ENCODE measurements around the gene OASL. TPM values are rescaled to one million over a fixed set of nuclear protein-coding genes. Genes with fewer than 3 reads are reported as not detected.

The OASL gene
- total RNA-seq, 1 experiment from 2014 or later: 0.47 TPM

DNA sequence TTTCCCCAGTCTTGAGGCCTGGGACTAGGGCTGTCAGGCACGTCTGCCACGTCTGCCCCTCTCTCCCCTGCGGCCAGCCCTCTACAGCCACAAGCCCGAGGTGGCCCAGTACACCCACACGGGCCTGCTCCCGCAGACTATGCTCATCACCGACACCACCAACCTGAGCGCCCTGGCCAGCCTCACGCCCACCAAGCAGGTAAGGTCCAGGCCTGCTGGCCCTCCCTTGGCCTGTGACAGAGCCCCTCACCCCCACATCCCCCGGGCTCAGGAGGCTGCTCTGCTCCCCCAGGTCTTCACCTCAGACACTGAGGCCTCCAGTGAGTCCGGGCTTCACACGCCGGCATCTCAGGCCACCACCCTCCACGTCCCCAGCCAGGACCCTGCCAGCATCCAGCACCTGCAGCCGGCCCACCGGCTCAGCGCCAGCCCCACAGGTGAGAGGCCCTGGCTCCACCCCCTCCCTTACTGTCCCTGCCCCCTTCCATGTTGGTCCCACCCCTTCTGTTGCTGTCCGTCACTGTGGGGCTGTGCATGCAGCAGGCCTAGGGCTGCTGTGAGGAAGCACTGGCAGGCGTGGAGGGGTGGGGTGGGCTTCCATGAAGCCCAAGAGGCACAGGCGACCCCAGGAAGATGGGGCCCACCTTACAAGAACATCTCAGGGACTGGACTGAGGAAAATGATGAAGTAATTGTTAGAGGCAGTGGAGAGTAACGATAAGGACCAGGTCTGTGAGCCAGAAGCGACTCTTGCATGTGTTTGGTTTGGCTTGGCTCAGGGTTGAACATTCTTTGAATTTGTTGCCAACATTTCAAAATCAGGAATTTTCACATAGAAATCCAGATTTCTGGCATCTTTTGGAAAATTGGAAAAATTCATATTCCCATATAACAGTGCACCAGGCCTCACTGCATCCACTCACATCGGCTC is 39.6 kb downstream of the OASL start:
- TF ChIP-seq, protein P1, sequence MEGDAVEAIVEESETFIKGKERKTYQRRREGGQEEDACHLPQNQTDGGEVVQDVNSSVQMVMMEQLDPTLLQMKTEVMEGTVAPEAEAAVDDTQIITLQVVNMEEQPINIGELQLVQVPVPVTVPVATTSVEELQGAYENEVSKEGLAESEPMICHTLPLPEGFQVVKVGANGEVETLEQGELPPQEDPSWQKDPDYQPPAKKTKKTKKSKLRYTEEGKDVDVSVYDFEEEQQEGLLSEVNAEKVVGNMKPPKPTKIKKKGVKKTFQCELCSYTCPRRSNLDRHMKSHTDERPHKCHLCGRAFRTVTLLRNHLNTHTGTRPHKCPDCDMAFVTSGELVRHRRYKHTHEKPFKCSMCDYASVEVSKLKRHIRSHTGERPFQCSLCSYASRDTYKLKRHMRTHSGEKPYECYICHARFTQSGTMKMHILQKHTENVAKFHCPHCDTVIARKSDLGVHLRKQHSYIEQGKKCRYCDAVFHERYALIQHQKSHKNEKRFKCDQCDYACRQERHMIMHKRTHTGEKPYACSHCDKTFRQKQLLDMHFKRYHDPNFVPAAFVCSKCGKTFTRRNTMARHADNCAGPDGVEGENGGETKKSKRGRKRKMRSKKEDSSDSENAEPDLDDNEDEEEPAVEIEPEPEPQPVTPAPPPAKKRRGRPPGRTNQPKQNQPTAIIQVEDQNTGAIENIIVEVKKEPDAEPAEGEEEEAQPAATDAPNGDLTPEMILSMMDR (IDR thresholded peaks at IDR 0.05; ENCODE audit: unreplicated experiment): no peak
- Mint-ChIP-seq H3K4me1 (ENCODE audit: insufficient read depth, unreplicated experiment) (no peaks in the 10 kb centered on the region), H3K36me3 (ENCODE audit: insufficient read depth, unreplicated experiment) (peaks cover 31% of the 10 kb centered on the region), H3K4me3 (ENCODE audit: unreplicated experiment) (no peak overlapping the region), H3K9me3 (ENCODE audit: unreplicated experiment) (peaks cover 14% of the 10 kb centered on the region), H3K27me3 (ENCODE audit: insufficient read depth, unreplicated experiment) (peaks cover 17% of the 10 kb centered on the region), H3K27ac (ENCODE audit: low read depth, unreplicated experiment) (no peak overlapping the region)
- BruUV-seq (replicated peaks): no TSS peak
- intact Hi-C loops (cut with micrococcal nuclease): no loop called here
- DNase-seq (ENCODE audit: unreplicated experiment): no peak
- ChIA-PET POLR2A (no interaction called here), CTCF (no interaction called here)

DNA sequence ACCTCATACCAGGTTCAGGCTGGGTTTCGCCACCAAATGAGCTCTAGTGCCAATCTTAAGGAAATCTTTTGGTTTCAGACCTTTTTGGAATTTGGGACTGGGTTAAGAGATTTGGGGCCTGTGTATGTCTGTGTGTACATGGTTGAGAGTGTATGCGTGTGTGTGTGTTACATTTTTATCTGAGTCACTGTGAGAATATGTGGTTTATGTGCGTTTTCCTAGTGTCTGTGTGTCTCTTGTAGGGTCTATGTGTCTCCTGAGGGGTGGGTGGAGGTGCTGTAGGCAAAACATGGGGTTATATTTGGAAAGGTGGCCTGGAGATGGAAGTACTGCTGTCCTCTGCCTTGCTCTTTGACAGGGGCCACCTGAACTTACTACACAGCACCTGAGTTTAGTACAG is 40.6 kb downstream of the OASL start:
- H3K9me3 Mint-ChIP-seq (ENCODE audit: unreplicated experiment): peaks cover 16% of the 10 kb centered on the region
- H3K4me3 Mint-ChIP-seq (ENCODE audit: unreplicated experiment): no peak overlapping the region
- H3K4me1 Mint-ChIP-seq (ENCODE audit: insufficient read depth, unreplicated experiment): no peaks in the 10 kb centered on the region
- BruUV-seq (replicated peaks): no TSS peak
- CTCF ChIA-PET: no interaction called here
- intact Hi-C loops (cut with micrococcal nuclease): no loop called here
- H3K36me3 Mint-ChIP-seq (ENCODE audit: insufficient read depth, unreplicated experiment): peaks cover 21% of the 10 kb centered on the region
- no peak for DNase-seq (ENCODE audit: unreplicated experiment)
- peaks cover 28% of the 10 kb centered on the region for H3K27me3 Mint-ChIP-seq (ENCODE audit: insufficient read depth, unreplicated experiment)
- H3K27ac Mint-ChIP-seq (ENCODE audit: low read depth, unreplicated experiment): no peak overlapping the region
- TF ChIP-seq, protein P1 (IDR thresholded peaks at IDR 0.05; ENCODE audit: unreplicated experiment): no peak
- POLR2A ChIA-PET: no interaction called here

DNA sequence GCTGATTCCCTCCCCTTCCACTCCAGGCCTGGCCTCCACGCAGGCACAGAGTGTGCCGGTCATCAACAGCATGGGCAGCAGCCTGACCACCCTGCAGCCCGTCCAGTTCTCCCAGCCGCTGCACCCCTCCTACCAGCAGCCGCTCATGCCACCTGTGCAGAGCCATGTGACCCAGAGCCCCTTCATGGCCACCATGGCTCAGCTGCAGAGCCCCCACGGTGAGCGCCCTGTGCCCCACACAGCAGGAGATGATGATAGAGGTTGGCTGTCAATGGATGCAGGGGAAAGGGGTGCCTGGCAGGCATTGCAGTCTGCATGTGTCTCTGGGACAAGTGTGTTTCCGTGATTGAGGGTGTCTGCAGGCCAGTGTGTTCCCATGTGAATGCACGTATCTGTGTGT is 41.6 kb downstream of the OASL start:
- H3K36me3 Mint-ChIP-seq (ENCODE audit: insufficient read depth, unreplicated experiment): peaks cover 11% of the 10 kb centered on the region
- no peak overlapping the region for H3K4me3 Mint-ChIP-seq (ENCODE audit: unreplicated experiment)
- peaks cover 16% of the 10 kb centered on the region for H3K9me3 Mint-ChIP-seq (ENCODE audit: unreplicated experiment)
- no peaks in the 10 kb centered on the region for H3K4me1 Mint-ChIP-seq (ENCODE audit: insufficient read depth, unreplicated experiment)
- CTCF ChIA-PET: interaction anchor here (0.6 to 0.8 kb wide), 3 partner anchors 12 to 112 kb away, joined by 4 read pairs; no protein-coding TSS in a partner anchor
- POLR2A ChIA-PET: no interaction called here
- no TSS peak for BruUV-seq (replicated peaks)
- no peak for DNase-seq (ENCODE audit: unreplicated experiment)
- H3K27me3 Mint-ChIP-seq (ENCODE audit: insufficient read depth, unreplicated experiment): peaks cover 35% of the 10 kb centered on the region
- no peak overlapping the region for H3K27ac Mint-ChIP-seq (ENCODE audit: low read depth, unreplicated experiment)
- TF ChIP-seq, protein P1 (IDR thresholded peaks at IDR 0.05; ENCODE audit: unreplicated experiment): no peak
- intact Hi-C loops (cut with micrococcal nuclease): no loop called here

GRCh38 chr12:120996133-120996746 is 42.8 kb downstream of the OASL start:
- Mint-ChIP-seq H3K4me3 (ENCODE audit: unreplicated experiment) (no peak overlapping the region), H3K4me1 (ENCODE audit: insufficient read depth, unreplicated experiment) (no peaks in the 10 kb centered on the region), H3K36me3 (ENCODE audit: insufficient read depth, unreplicated experiment) (peaks cover 5% of the 10 kb centered on the region), H3K9me3 (ENCODE audit: unreplicated experiment) (peaks cover 16% of the 10 kb centered on the region), H3K27ac (ENCODE audit: low read depth, unreplicated experiment) (no peak overlapping the region), H3K27me3 (ENCODE audit: insufficient read depth, unreplicated experiment) (peaks cover 35% of the 10 kb centered on the region)
- intact Hi-C loops (cut with micrococcal nuclease): no loop called here
- no peak for DNase-seq (ENCODE audit: unreplicated experiment)
- BruUV-seq (replicated peaks): no TSS peak
- CTCF ChIA-PET: interaction anchor here (0.5 kb wide), 1 partner anchor 240 kb away, joined by 4 read pairs; no protein-coding TSS in a partner anchor
- TF ChIP-seq, protein P1 (IDR thresholded peaks at IDR 0.05; ENCODE audit: unreplicated experiment): no peak
- POLR2A ChIA-PET: no interaction called here
